Eye (tissue), 1 donor: Measurements from ENCODE around the gene FBXW2.
"Not testable (repeated sequence)": the region's sequence is repeated elsewhere in the genome, so short reads cannot be mapped to it uniquely, and the experiment has no call there.

Experiments used
- DNase-seq: peaks from one replicate; pipeline ENCODE4 v3.0.0-alpha.2; 2015

Gene FBXW2

GRCh38 chr9:120792898-120793765 is at the start of gene FBXW2:
Gene FBXW2, minus strand, starts transcription at chr9:120793416. Its CDS starts 5,158 bp downstream, at chr9:120788258.
- DNase-seq, result peak; percentile 97

DNA sequence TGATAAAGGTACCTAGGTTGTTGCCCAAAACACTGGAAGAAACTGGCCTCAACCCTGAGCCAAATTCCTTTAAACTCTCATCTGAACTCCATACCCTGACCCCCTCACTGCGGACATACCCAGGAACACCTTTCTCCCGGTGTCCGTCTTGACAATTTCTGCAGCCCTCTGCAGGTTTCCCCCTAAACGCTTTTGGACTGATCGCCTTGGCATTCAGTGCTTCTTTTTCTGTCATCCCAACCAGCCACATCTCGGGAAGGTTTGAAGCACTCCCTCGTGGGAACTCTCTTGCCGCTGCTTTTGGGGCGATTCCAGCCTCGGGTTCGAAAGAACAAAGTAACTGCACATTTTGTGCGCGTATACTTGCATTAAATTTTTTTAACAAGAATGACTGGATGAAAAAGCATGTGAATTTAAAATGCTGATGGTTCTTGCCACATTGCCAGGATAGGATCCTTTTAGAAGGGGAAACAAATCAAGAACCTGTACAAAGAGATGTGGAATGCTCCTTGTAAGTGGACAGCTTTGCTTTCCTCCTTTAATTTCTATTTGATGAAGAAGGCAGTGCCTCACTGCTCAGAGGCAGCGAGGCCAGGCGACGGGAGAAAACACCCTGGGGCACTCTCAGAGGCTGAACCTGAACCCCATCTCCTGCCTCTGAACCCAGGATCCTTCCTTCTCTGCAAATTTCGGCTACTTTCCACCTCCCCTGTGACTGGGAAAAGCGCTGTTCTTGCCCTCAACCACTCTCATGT is 48.9 kb upstream of the FBXW2 start:
- DNase-seq, result no peak

- no peak for DNase-seq
Measured at GRCh38 chr9:120839146-120839545, 45.9 kb upstream of the FBXW2 start.

- DNase-seq, result no peak
Measured at GRCh38 chr9:120837921-120838320, 44.7 kb upstream of the FBXW2 start.

- DNase-seq, result no peak
Measured at GRCh38 chr9:120833325-120833724, 40.1 kb upstream of the FBXW2 start.

- DNase-seq, result no peak
Measured at GRCh38 chr9:120832807-120833206, 39.6 kb upstream of the FBXW2 start.

DNA sequence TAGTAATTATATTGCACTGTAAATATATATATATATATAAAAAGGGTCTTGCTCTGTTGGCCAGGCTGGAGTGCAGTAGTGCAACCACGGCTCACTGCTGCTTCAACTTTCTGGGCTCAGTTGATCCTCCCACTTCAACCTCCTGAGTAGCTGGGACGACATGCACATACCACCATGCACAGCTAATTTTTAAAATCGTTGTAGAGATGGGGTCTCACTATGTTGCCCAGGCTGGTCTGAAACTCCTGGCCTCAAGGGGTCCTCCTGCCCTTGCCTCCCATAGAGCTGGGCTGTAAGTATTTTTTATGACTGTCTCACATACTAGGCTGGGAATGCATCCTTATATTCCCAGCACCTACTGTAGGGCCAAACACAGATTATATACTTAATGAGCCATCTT is 37.6 kb upstream of the FBXW2 start:
- no peak for DNase-seq

DNA sequence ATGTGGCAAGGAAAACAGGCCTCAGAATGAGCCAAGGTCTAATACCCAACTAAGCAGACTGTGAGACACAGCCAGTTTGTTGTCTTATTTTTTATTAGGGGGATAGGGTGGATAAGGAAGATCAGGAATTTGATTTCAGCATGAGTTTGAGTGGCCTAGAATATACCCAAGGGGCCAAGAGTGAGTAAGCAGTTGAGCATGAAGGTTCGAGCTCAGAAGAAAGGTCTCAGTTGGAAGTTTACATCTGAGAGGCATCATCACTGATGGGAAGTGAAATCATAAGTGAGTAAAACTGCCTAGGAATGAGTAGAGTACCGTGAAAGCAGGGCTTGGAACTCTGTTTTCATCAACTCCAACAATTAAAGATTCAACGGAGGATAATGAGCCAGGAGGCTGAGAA is 36.9 kb upstream of the FBXW2 start:
- no peak for DNase-seq

- DNase-seq, result no peak
Measured at GRCh38 chr9:120829650-120830049, 36.4 kb upstream of the FBXW2 start.

DNA sequence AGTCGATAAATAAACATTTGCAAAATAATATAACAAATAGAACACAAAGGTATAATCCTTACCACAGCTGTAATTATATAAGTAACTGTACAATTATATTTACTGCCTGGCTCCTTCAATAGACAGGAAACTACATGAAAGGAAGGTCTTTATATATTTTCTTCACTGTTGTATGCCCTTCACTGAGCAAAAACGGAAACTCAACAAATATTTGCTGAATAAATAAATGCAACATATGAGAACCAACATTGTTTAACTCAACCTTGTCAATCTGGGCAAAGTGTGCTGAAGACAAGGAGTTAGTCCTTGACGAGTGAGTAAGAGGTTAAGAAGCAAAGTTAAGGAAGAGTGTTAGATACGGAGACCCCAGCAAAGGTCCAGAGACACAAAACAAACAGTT is 26.9 kb upstream of the FBXW2 start:
- DNase-seq, result no peak

DNA sequence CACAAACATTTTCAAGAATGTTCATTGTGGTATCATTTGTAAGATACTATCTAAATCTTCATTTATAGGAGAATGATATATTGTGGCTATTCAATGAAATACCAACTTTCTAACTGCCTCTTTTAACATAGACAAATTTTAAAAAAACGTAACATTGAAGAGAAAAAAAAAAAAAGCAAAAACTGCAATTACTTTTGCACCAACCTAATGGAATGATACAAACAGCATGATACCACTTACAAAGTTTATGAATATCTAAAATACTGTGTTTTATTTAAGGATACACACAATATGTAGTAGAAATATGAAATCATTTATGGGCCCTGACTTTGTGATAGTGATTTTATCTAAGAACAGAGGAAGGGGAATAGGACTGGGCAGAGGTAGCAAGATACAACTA is 25.4 kb upstream of the FBXW2 start:
- DNase-seq, result no peak

GRCh38 chr9:120815075-120815474 is 21.9 kb upstream of the FBXW2 start:
- DNase-seq, result no peak

- DNase-seq, result no peak
Measured at GRCh38 chr9:120808931-120809330, 15.7 kb upstream of the FBXW2 start.

GRCh38 chr9:120807607-120808379 is 14.6 kb upstream of the FBXW2 start:
- no peak for DNase-seq

DNA sequence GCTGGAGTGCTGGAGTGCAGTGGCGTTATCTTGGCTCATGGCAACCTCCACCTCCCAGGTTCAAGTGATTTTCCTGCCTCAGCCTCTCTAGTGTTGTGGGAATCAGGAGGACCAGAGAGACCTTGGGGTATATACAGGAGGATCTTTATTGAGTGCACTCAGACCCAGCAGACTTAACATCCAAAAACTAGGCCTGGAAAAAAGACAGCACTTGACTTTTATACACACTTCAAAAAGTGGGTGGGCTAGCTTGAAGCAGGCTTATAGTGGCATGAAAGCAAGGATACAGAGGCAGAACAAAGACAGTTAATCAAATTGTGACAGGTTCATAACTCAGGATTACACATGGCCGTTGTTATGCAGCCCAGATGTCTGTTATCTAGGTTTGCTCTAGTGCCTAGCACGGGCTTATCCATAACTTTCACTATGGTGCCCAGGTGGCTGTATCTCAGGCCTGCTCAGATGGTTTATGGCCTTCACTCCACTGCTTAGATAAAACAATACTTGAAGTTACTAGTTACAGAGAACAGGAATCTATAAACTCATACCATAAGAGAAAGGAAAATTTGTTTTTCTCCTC is 11.7 kb upstream of the FBXW2 start:
- not testable (repeated sequence) for DNase-seq

GRCh38 chr9:120801441-120801840 is 8.2 kb upstream of the FBXW2 start:
- no peak for DNase-seq

DNA sequence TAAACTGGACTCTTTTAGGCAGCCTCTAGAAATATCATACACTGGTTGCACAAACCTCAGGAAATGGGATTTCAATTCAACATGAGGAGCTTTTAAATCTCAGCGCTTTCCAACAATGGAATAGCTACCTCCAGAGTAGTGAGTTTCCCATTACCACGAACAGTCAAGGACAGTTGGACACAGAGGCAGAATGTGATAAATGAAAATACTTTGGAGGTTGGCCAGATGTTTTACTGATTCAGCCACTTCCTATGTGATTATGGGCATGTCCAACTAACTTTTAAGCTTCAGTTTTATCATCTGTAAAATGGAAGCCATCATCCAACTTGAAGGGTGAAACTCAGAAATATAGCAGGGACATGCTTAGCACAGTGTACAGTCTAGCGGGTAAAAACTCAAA is 2.1 kb downstream of the FBXW2 start:
- DNase-seq, result no peak

GRCh38 chr9:120787933-120788332 is 5.3 kb downstream of the FBXW2 start:
- no peak for DNase-seq

- no peak for DNase-seq
Measured at GRCh38 chr9:120783602-120784047, 9.6 kb downstream of the FBXW2 start.

GRCh38 chr9:120781236-120781635 is 12.0 kb downstream of the FBXW2 start:
- no peak for DNase-seq

DNA sequence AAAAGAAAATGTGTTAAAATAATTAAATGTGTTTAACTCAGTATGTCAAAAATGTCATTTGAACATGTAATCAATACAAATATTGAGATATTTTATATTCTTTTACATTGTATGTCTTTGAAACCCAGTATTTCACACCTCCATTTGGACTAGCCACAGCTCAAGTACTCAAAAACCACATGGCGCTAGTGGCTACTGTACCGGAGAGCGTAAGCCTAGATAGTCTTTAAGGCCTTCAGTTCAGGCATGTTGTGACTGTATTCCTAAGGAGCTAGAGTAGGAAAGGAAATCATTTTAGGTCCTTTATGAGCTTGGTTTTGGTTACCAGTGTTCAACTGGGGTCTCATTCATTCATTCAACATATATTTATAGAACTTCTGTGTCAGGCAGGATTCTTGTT is 12.8 kb downstream of the FBXW2 start:
- DNase-seq, result no peak

DNA sequence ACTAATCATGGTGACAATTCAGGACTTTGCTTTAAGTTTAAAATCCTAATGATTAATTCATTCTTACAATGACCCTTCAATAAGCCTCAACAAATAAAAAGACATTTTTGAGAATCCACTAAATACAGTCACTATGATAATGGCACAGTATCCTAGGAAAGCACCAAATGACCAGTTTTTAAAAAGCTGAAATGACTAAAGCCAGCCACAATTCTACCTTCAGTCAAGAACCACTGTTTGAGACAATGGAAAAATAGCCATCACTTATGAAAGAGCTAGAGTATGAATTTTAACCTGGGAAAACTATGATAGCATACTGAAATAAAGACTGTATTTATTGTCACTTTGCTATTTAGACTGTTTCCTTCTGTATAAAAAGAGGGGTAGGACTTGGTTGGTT is 14.0 kb downstream of the FBXW2 start:
- DNase-seq, result no peak

DNA sequence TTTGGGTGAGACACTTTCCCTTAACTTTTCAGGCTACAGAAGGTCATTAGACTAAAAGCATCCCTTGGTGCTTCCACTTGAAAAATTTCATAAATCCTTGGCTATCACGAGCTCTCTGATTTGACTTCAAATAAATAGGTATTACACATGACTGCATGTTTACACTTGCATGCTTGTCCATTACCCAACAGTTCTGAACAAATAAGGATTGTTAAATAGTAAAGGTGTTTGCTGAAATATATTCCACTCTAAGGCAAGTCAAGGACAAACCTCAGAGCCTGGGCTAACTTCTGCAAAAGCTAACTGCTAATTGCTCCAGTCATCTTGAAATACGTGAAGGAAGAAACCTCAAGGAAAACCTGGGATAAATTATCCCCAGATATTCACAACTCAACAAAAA is 14.5 kb downstream of the FBXW2 start:
- DNase-seq, result no peak
